GM12878 (cell line): ENCODE data around the gene SPATA9. TPM values are rescaled to one million over a fixed set of nuclear protein-coding genes. Genes with fewer than 3 reads are reported as not detected.

Source experiments
- ATAC-seq: fragments of 200-7000 bp; cut with Tn5 transposase; 3 replicates; pipeline ENCODE4 v1.9.1; 2020; ENCODE audit warnings: mild to moderate bottlenecking, moderate library complexity
- BruUV-seq: library from RNA; stranded (reverse); fragments of 400-500 nt; replicated peaks from 2 replicates; lab custom pipeline; 2021; lab: Mats Ljungman, UMichigan
- CTCF ChIA-PET: fragments of 300-600 bp; sonication (Branson Sonifier 250); formaldehyde crosslinking; extraction: SDS; loops from one replicate; lab custom pipeline; 2021; ENCODE audit warnings: inconsistent platforms; lab: Yijun Ruan, JAX
- POLR2A ChIA-PET: fragments of 350-600 bp; formaldehyde crosslinking; extraction: SDS; loops from one replicate; lab custom pipeline; 2021; ENCODE audit warnings: inconsistent platforms; lab: Charles Lee
- RAD21 ChIA-PET: fragments of 300-600 bp; sonication (Branson Sonifier 250); formaldehyde crosslinking; loops from one replicate; lab custom pipeline; 2023; ENCODE audit warnings: antibody characterized with exemption; ENCODE audit not compliant: unreplicated experiment; lab: Charles Lee
- SMC1A ChIA-PET: fragments of 300-600 bp; sonication (Branson Sonifier 250); formaldehyde crosslinking; loops from one replicate; lab custom pipeline; 2023; ENCODE audit not compliant: unreplicated experiment, uncharacterized antibody; lab: Charles Lee
- DNase-seq: peaks from one replicate; pipeline ENCODE4 v3.0.0-alpha.2; 2011; ENCODE audit warnings: low read depth, low spot score
- FAIRE-seq: peaks from 3 replicates; lab custom pipeline; 2011; peaks lifted over from hg19 to GRCh38; lab: Jason Lieb, UNC
- H2AFZ ChIP-seq: 2 replicates; pipeline ENCODE4 v1.6.0; 2011; ENCODE audit warnings: low read depth, low read length, control low read depth; ENCODE audit not compliant: control insufficient read depth
- H3K27ac ChIP-seq: 2 replicates; pipeline ENCODE4 v1.5.1; 2011; ENCODE audit warnings: control low read depth; ENCODE audit not compliant: control insufficient read depth, insufficient read depth
- H3K27me3 ChIP-seq, 2 experiments: replicated peaks in 1 of 2; 2 replicates each; pipeline versions ENCODE4 v1.6.0 to v1.6.1; 2011; ENCODE audit warnings: low read length in 1 of 2; ENCODE audit not compliant: control insufficient read depth in 2 of 2, insufficient read depth in 2 of 2
- H3K36me3 ChIP-seq, 2 experiments: 2 replicates each; pipeline ENCODE4 v1.5.1; 2011; ENCODE audit warnings: low read length in 1 of 2; ENCODE audit not compliant: control insufficient read depth in 2 of 2, insufficient read depth in 2 of 2
- H3K4me1 ChIP-seq: 2 replicates; pipeline ENCODE4 v1.6.1; 2011; ENCODE audit warnings: mild to moderate bottlenecking, low read length, moderate library complexity, mixed read lengths; ENCODE audit not compliant: control insufficient read depth, insufficient read depth
- H3K4me2 ChIP-seq: 2 replicates; pipeline ENCODE4 v1.6.0; 2011; ENCODE audit warnings: control low read depth; ENCODE audit not compliant: control insufficient read depth, insufficient read depth
- H3K4me3 ChIP-seq: fragments of 200-600 bp; sonication (generic); 2 replicates; pipeline ENCODE4 v1.5.1; 2016
- H3K79me2 ChIP-seq: 2 replicates; pipeline ENCODE4 v1.6.0; 2011; ENCODE audit warnings: low read length; ENCODE audit not compliant: control insufficient read depth, insufficient read depth
- H3K9ac ChIP-seq: 2 replicates; pipeline ENCODE4 v1.8.0; 2011; ENCODE audit warnings: low read length, control low read depth, mixed read lengths; ENCODE audit not compliant: control insufficient read depth, insufficient read depth
- H3K9me3 ChIP-seq: replicated peaks from 3 replicates; pipeline ENCODE4 v1.5.1; 2011; ENCODE audit warnings: mild to moderate bottlenecking, low read length; ENCODE audit not compliant: control insufficient read depth, insufficient read depth
- H4K20me1 ChIP-seq: 2 replicates; pipeline ENCODE4 v1.6.0; 2011; ENCODE audit not compliant: control insufficient read depth, insufficient read depth
- LARP7 ChIP-seq: fragments of 450-650 bp; IDR thresholded peaks from 2 replicates; pipeline ENCODE4 v1.6.1; 2017; ENCODE audit warnings: mild to moderate bottlenecking
- RUNX3 ChIP-seq: IDR thresholded peaks from 2 replicates; pipeline ENCODE4 v1.6.1; 2012; ENCODE audit warnings: low read length, inconsistent platforms
- WGBS: methylation state at CpG from one replicate; pipeline ENCODE4 v1.1.6; 2016; ENCODE audit warnings: low lambda C conversion rate; ENCODE audit not compliant: insufficient replicate concordance, insufficient coverage; ENCODE audit errors: missing lambda C conversion rate; 5-methylcytosine and 5-hydroxymethylcytosine counted together
- in situ Hi-C: fragments of 300-500 bp; cut with MboI; formaldehyde crosslinking; loops from 9 replicates; pipeline ENCODE4 v1.14.3; 2018; ENCODE audit warnings: mixed read lengths
- intact Hi-C: fragments of 100-400 bp; cut with micrococcal nuclease; formaldehyde crosslinking; loops from one replicate; pipeline ENCODE4 v1.14.2; 2022; ENCODE audit not compliant: unreplicated experiment
- polyA plus RNA-seq, 11 experiments: library from polyadenylated mRNA; depleted of rRNA in 4 of 11; unstranded in 6 of 11; stranded (reverse) in 5 of 11; fragments of >200 nt; fragmentation: Nextera tagmentation in 4 of 11; fragmentation: Illumina TruSeq in 1 of 11; extraction: Ambion mirVana in 4 of 11; extraction: Trizol in 1 of 11; gene quantifications; 1 replicate in 1 of 11; 2 replicates in 10 of 11; pipeline versions ENCODE4 v1.2.1 to v1.2.3, GENCODE V29; 2011 to 2016; ENCODE audit warnings: inconsistent platforms in 2 of 11, missing spikeins in 2 of 11, low read depth in 1 of 11
- total RNA-seq, 4 experiments: library from RNA; depleted of rRNA in 3 of 4; stranded (reverse); fragments of >200 nt in 3 of 4; fragmentation: Illumina TruSeq in 1 of 4; extraction: Trizol in 1 of 4; gene quantifications; 2 replicates each; pipeline versions ENCODE4 v1.2.1 to v1.2.3, GENCODE V29; 2013 to 2021
- TF ChIP-seq, protein P1 (sequence below): fragments of 450-650 bp; formaldehyde crosslinking; IDR thresholded peaks from 2 replicates; pipeline ENCODE4 v1.5.0; 2022; ENCODE audit warnings: mild to moderate bottlenecking, missing genetic modification characterization
- TF ChIP-seq, protein P2 (sequence below): IDR thresholded peaks from 2 replicates; pipeline ENCODE4 v1.6.1; 2012; ENCODE audit warnings: mild to moderate bottlenecking, low read depth, low read length
- TF ChIP-seq, protein P3 (sequence below): fragments of 450-650 bp; IDR thresholded peaks from 2 replicates; pipeline ENCODE4 v1.6.1; 2017; ENCODE audit warnings: mild to moderate bottlenecking

The SPATA9 gene
- total and polyA plus RNA-seq, 10 of the 15 experiments (the other 5 are each of a cell fraction or from before 2014, with no cell fraction given) = 0.11 to 0.49 (median 0.16) TPM; not detected in 1

DNA sequence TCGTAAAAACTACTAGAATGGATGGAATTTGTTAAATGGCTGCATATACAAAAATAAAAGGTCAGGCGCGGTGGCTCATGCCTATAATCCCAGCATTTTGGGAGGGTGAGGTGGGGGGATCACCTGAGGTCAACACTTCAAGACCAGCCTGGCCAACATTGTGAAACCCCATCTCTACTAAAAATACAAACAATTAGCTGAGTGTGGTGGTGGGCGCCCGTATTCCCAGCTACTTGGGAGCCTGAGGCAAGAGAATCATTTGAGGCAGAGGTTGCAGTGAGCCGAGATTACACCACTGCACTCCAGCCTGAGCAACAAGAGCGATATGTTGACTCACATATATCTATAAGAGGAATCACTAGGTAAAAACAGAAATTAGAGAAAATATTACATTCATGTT, 72.2 kb downstream of the SPATA9 start:
- TF ChIP-seq LARP7 = no peak
- TF ChIP-seq, protein P1, sequence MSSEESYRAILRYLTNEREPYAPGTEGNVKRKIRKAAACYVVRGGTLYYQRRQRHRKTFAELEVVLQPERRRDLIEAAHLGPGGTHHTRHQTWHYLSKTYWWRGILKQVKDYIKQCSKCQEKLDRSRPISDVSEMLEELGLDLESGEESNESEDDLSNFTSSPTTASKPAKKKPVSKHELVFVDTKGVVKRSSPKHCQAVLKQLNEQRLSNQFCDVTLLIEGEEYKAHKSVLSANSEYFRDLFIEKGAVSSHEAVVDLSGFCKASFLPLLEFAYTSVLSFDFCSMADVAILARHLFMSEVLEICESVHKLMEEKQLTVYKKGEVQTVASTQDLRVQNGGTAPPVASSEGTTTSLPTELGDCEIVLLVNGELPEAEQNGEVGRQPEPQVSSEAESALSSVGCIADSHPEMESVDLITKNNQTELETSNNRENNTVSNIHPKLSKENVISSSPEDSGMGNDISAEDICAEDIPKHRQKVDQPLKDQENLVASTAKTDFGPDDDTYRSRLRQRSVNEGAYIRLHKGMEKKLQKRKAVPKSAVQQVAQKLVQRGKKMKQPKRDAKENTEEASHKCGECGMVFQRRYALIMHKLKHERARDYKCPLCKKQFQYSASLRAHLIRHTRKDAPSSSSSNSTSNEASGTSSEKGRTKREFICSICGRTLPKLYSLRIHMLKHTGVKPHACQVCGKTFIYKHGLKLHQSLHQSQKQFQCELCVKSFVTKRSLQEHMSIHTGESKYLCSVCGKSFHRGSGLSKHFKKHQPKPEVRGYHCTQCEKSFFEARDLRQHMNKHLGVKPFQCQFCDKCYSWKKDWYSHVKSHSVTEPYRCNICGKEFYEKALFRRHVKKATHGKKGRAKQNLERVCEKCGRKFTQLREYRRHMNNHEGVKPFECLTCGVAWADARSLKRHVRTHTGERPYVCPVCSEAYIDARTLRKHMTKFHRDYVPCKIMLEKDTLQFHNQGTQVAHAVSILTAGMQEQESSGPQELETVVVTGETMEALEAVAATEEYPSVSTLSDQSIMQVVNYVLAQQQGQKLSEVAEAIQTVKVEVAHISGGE (CRISPR knock-in tag) = no peak
- TF ChIP-seq, protein P2, sequence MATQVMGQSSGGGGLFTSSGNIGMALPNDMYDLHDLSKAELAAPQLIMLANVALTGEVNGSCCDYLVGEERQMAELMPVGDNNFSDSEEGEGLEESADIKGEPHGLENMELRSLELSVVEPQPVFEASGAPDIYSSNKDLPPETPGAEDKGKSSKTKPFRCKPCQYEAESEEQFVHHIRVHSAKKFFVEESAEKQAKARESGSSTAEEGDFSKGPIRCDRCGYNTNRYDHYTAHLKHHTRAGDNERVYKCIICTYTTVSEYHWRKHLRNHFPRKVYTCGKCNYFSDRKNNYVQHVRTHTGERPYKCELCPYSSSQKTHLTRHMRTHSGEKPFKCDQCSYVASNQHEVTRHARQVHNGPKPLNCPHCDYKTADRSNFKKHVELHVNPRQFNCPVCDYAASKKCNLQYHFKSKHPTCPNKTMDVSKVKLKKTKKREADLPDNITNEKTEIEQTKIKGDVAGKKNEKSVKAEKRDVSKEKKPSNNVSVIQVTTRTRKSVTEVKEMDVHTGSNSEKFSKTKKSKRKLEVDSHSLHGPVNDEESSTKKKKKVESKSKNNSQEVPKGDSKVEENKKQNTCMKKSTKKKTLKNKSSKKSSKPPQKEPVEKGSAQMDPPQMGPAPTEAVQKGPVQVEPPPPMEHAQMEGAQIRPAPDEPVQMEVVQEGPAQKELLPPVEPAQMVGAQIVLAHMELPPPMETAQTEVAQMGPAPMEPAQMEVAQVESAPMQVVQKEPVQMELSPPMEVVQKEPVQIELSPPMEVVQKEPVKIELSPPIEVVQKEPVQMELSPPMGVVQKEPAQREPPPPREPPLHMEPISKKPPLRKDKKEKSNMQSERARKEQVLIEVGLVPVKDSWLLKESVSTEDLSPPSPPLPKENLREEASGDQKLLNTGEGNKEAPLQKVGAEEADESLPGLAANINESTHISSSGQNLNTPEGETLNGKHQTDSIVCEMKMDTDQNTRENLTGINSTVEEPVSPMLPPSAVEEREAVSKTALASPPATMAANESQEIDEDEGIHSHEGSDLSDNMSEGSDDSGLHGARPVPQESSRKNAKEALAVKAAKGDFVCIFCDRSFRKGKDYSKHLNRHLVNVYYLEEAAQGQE = no peak
- TF ChIP-seq, protein P3, sequence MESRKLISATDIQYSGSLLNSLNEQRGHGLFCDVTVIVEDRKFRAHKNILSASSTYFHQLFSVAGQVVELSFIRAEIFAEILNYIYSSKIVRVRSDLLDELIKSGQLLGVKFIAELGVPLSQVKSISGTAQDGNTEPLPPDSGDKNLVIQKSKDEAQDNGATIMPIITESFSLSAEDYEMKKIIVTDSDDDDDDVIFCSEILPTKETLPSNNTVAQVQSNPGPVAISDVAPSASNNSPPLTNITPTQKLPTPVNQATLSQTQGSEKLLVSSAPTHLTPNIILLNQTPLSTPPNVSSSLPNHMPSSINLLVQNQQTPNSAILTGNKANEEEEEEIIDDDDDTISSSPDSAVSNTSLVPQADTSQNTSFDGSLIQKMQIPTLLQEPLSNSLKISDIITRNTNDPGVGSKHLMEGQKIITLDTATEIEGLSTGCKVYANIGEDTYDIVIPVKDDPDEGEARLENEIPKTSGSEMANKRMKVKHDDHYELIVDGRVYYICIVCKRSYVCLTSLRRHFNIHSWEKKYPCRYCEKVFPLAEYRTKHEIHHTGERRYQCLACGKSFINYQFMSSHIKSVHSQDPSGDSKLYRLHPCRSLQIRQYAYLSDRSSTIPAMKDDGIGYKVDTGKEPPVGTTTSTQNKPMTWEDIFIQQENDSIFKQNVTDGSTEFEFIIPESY = no peak
- no peak for TF ChIP-seq RUNX3
- TF ChIP-seq, all 136 proteins: peak for 0

More for the DNA sequence above, 72.2 kb downstream of the SPATA9 start:
- DNase-seq = no peak
- no TSS peak for BruUV-seq
- RAD21 ChIA-PET = no interaction called here
- WGBS = 81% methylated on average over 7 of the region's 7 CpGs
- no peak overlapping the region for H2AFZ ChIP-seq
- no peaks in the 10 kb centered on the region for H4K20me1 ChIP-seq
- in situ Hi-C loops (no loop called here), intact Hi-C loops (loop anchor here (10.0 kb wide), 1 partner anchor 536 kb away; no protein-coding TSS in a partner anchor)
- FAIRE-seq = no peak
- no peaks in the 10 kb centered on the region for H3K79me2 ChIP-seq
- CTCF ChIA-PET = interaction anchor here (0.6 to 1.0 kb wide), 2 partner anchors 34 to 235 kb away, joined by 3 read pairs; no protein-coding TSS in a partner anchor
- no peak overlapping the region for H3K4me3 ChIP-seq
- SMC1A ChIA-PET = interaction anchor here (1.7 kb wide), 1 partner anchor 21 kb away, joined by 3 read pairs; no protein-coding TSS in a partner anchor
- no peaks in the 10 kb centered on the region for H3K36me3 ChIP-seq
- no peak overlapping the region for H3K4me2 ChIP-seq
- H3K4me1 ChIP-seq = peaks cover 4% of the 10 kb centered on the region; the same call in 1 of the 2 replicates
- POLR2A ChIA-PET = no interaction called here
- H3K9me3 ChIP-seq = peaks cover 6% of the 10 kb centered on the region; the same call in 2 of the 3 replicates
- no peaks in the 10 kb centered on the region for H3K27me3 ChIP-seq
- no peak overlapping the region for H3K27ac ChIP-seq
- no peak for ATAC-seq
- no peak overlapping the region for H3K9ac ChIP-seq
